Naive B cell (primary cell): Measurements from ENCODE around the gene CEP131. TPM values are rescaled to one million over a fixed set of nuclear protein-coding genes. Genes with fewer than 3 reads are reported as not detected.

Source experiments
- ATAC-seq, 2 donors: fragments of 150-1000 bp; cut with Tn5 transposase; 2 replicates each; pipeline ENCODE4 v1.10.0; 2021; ENCODE audit warnings: low read depth in 2 of 2, mild to moderate bottlenecking in 2 of 2, moderate library complexity in 2 of 2
- DNase-seq: peaks from one replicate; pipeline ENCODE4 v3.0.0; 2022
- H3K27ac Mint-ChIP-seq, 6 donors: one replicate each; pipeline ENCODE4 v1.8.0; 2020 to 2022; ENCODE audit warnings: mild to moderate bottlenecking in 6 of 6, mixed read lengths in 6 of 6, moderate library complexity in 5 of 6, inconsistent platforms in 2 of 6
- H3K27me3 Mint-ChIP-seq, 3 donors: one replicate each; pipeline ENCODE4 v1.8.0; 2021 to 2022; ENCODE audit warnings: mixed read lengths in 3 of 3, mild to moderate bottlenecking in 1 of 3
- H3K36me3 Mint-ChIP-seq, 2 donors: one replicate each; pipeline ENCODE4 v1.8.0; 2020 to 2022; ENCODE audit warnings: mixed read lengths in 2 of 2, inconsistent platforms in 1 of 2, mild to moderate bottlenecking in 1 of 2
- H3K4me1 Mint-ChIP-seq, 3 donors: one replicate each; pipeline ENCODE4 v1.8.0; 2020 to 2022; ENCODE audit warnings: mixed read lengths in 3 of 3, inconsistent platforms in 1 of 3, mild to moderate bottlenecking in 1 of 3, moderate library complexity in 1 of 3
- H3K4me3 Mint-ChIP-seq, 8 donors: one replicate each; pipeline ENCODE4 v1.8.0; 2020 to 2022; ENCODE audit warnings: mild to moderate bottlenecking in 8 of 8, mixed read lengths in 8 of 8, moderate library complexity in 8 of 8, inconsistent platforms in 2 of 8
- H3K9me3 Mint-ChIP-seq, 7 donors: one replicate each; pipeline ENCODE4 v1.8.0; 2020 to 2022; ENCODE audit warnings: mixed read lengths in 7 of 7, mild to moderate bottlenecking in 5 of 7, inconsistent platforms in 2 of 7, moderate library complexity in 1 of 7
- polyA plus RNA-seq, 6 donors: library from polyadenylated mRNA; unstranded; fragments of 300-500 nt; fragmentation: Illumina TruSeq; gene quantifications; one replicate each; pipeline ENCODE4 v1.2.3, GENCODE V29; 2021; ENCODE audit warnings: low read depth in 6 of 6

The CEP131 gene
- polyA plus RNA-seq, 6 donors from 2014 or later = 3.1 to 11.6 (median 4.0) TPM; not detected in 1

DNA sequence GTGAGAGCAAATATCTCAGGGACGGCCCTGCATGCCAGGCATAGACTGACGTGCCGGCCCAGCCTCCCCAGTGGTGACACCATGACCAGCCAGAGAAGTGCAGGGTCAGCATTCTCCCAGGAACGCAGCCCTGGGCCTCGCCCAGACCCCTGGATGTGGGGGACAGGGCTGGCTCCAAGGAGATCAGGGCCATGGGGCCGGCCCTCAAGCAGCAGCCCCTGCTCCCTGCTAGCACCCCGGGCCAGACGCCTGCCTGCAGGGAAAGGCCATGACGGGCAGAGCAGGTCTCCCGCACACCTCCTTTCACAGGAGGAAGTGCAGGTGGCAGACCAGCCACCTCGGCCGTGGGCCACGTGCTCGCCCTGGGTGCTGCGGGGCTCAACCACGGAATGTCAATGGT lies 25.9 kb upstream of the CEP131 start:
- Mint-ChIP-seq H3K27ac (no peak overlapping the region), H3K36me3 (peaks cover 5 to 7% of the 10 kb centered on the region in 2 donors), H3K27me3 (no peaks in the 10 kb centered on the region), H3K4me1 (peaks cover 6 to 17% (median 13%) of the 10 kb centered on the region in 3 donors), H3K9me3 (no peaks in the 10 kb centered on the region), H3K4me3 (no peak overlapping the region)
- ATAC-seq (no peak), DNase-seq (no peak)

DNA sequence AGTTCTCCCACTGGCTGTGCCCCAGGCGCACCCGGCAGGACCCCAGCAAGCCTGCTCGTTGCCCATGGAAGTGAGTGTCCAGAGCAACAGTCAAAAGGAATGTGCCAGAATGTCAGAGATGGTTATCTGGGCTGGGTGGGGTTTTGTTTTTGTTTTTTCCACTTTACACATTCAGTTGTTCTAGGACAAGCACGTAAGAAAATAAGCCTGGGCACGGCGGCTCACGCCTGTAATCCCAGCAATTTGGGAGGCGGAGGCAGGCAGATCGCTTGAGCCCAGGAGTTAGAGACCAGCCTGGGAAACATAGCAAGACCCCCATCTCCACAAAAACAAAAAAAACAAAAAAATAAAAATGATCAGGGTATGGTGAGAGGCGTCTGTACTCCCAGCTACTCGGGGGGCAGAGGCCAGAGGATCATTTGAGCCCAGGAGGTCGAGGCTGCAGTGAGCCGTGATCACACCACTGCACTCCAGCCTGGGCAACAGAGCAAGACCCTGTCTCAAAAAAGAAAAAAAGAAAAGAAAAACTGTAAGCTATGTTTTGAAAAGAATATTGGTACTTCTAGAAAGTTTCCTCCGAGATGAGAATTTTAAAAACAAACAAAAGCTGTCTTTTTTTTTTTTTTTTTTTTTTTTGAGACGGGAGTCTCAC lies 24.7 kb upstream of the CEP131 start:
- no peak overlapping the region for H3K27ac Mint-ChIP-seq
- no peak for ATAC-seq
- H3K9me3 Mint-ChIP-seq = no peaks in the 10 kb centered on the region
- no peak for DNase-seq
- H3K4me1 Mint-ChIP-seq = peaks cover 0 to 8% (median 6%) of the 10 kb centered on the region in 3 donors
- no peaks in the 10 kb centered on the region for H3K27me3 Mint-ChIP-seq
- no peaks in the 10 kb centered on the region for H3K36me3 Mint-ChIP-seq
- H3K4me3 Mint-ChIP-seq = no peak overlapping the region

DNA sequence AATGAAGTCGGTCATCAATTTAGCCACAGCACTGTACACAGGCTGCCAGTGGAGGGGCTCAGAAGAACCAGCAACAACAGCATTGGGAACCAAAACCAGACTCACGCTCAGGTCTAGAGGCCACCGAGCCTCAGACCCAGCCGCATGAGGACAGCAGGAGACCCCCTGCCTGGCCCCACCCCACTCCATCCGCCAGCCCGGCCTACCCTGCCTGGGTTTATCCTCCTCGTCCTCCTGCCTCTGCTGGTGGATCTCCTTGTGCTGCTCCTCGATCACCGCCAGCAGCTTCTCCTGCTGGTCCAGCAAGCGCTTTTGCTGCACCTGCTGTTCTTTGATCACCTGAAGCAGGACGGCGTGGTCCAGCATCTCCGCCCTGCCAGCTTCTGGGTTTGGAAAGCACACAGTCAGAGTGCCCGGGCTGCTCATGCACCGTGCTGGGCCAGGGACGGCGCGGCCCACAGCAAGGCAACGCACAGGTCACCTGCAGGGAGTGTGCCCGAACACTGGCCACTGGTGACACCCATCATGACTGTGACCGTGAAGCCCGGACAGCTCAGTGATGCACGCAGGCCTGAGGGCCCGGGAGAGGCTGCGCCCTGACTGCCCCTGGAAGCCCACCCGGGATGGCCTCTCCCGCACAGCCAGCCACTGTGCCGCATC lies 24.0 kb upstream of the CEP131 start:
- H3K4me1 Mint-ChIP-seq = peaks cover 4 to 11% (median 6%) of the 10 kb centered on the region in 3 donors
- H3K36me3 Mint-ChIP-seq = no peaks in the 10 kb centered on the region
- no peaks in the 10 kb centered on the region for H3K27me3 Mint-ChIP-seq
- peak overlapping the region in 3 of 6 donors; percentile 74 to 94 (median 90) for H3K27ac Mint-ChIP-seq
- no peaks in the 10 kb centered on the region for H3K9me3 Mint-ChIP-seq
- no peak overlapping the region for H3K4me3 Mint-ChIP-seq
- DNase-seq (no peak), ATAC-seq (no peak)

DNA sequence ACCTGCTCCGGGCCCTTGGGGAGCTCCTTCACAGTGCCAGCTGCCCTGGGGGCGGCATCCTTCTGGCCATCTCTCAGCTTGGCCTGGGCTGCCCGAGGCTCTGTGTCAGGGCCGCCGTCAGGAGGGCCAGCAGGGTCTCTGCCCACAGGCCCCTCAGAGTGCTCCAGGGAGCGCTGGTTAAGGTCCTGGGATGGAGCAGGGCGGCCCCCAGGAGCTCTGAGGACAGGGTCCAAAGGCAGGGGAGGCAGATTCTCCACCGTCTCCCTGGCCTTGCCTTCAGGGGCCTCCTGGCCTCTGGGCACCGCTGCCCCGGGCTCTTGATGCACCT lies 23.5 kb upstream of the CEP131 start:
- H3K27me3 Mint-ChIP-seq = no peaks in the 10 kb centered on the region
- DNase-seq = no peak

DNA sequence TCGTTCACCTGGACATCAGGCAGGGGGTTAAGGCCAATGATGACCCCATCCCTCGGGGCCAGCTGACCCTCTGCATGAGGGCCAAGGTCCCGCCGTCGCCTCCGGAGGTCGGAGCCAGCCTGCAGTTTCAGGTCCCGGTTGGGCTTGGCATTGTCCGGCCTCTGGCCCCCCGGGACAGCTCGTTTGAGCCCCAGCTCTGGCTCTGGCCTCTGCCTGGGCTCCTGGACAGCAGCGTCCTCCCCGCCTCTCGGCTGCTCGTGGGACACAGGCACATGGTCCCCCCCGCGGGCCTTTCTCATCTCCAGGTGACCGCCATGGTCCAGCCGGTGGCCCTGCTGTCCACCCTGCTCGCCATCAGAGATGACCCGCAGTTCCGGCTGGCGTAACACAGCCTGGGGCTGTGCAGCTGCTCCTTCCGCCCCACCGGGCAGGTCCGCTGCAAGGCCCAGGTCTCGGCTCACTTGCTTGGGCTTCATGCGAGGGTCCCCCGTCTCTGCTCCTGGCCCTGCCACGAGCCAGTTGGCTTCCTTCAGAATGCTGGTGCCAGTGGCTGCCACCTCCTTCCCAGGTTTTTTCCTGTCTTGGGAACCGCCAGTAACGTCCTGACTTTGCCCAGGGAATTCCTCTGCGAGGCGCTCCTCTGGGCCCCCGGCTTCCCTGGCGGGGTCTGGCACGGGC lies 23.0 kb upstream of the CEP131 start:
- Mint-ChIP-seq H3K4me1 (peaks cover 11 to 20% (median 13%) of the 10 kb centered on the region in 3 donors), H3K27me3 (no peaks in the 10 kb centered on the region), H3K4me3 (no peak overlapping the region), H3K36me3 (no peaks in the 10 kb centered on the region), H3K9me3 (no peaks in the 10 kb centered on the region), H3K27ac (no peak overlapping the region)
- ATAC-seq = no peak
- no peak for DNase-seq

More for the DNA sequence above, 23.5 kb upstream of the CEP131 start:
- Mint-ChIP-seq H3K4me1 (peaks cover 9 to 15% (median 10%) of the 10 kb centered on the region in 3 donors), H3K9me3 (no peaks in the 10 kb centered on the region), H3K36me3 (no peaks in the 10 kb centered on the region), H3K4me3 (no peak overlapping the region), H3K27ac (no peak overlapping the region)
- ATAC-seq = no peak

DNA sequence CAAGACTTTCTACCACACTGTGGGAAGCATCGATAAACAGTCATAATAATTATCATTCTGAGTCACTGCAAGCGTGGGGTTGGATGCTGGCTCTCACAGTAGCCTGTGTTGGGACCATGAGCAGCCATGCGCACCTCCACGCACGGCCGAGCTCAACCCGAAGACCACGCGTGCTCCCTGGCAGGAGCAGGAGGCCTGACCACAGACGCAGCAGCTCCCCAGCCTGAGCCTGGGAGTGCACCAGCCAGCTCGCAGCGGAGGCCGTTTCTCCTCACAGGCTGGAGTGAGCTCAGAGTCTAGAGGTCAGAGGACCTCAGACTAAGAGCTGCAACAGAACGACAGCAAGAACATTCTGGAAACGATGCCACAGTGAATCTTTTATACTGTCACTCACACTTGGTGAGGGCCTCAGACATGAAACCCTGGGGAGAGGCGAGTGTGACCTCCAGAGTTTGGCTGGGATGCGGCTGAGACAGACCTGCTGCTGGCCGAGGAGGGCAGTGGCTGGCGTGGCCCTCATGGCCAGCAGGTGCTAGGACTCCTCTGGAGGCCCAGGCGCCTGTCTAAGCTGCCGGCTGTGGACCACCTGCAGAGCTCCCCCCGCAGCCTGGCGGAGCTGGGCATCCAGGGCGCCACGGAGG lies 22.4 kb upstream of the CEP131 start:
- Mint-ChIP-seq H3K4me1 (peaks cover 12 to 27% (median 16%) of the 10 kb centered on the region in 3 donors), H3K36me3 (no peaks in the 10 kb centered on the region), H3K4me3 (peak overlapping the region in 1 of 8 donors; percentile 9), H3K27ac (peak overlapping the region in 1 of 6 donors; percentile 38), H3K9me3 (no peaks in the 10 kb centered on the region), H3K27me3 (no peaks in the 10 kb centered on the region)
- no peak for ATAC-seq
- no peak for DNase-seq

DNA sequence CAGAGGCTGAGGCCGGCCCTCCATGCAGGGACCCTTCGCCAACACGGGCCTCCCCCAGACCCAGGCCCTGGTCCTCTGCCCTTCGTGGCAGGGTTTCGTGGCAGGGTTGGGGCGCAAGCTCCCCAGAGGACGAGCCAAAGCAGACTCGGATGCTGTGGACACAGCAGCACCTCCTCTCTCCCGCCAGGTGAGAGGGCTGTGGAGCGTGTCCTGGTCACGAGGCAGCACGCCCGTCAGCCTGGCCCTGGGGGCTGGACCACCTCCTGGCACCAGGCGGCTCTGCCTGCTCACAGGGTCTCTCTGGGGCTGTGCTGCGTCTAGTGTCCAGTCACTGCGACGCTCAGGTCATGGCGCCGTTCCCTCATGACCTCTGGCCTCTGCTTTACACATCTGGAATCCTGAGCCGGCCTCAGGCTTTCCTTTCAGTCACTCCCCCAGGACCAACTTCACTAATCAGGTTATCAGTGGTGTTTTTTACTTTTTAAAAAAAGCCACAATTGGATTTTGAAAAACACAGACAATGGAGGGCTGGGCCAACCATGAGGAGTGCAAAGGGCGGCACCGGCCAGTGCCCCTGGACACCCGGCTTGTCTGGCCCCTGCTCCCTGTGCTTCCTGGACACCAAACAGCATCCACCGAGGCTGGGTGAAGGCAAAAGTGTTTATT lies 21.7 kb upstream of the CEP131 start:
- H3K27ac Mint-ChIP-seq = no peak overlapping the region
- no peaks in the 10 kb centered on the region for H3K27me3 Mint-ChIP-seq
- H3K4me3 Mint-ChIP-seq = no peak overlapping the region
- ATAC-seq (no peak), DNase-seq (no peak)
- no peaks in the 10 kb centered on the region for H3K9me3 Mint-ChIP-seq
- peaks cover 12 to 30% (median 20%) of the 10 kb centered on the region in 3 donors for H3K4me1 Mint-ChIP-seq
- no peaks in the 10 kb centered on the region for H3K36me3 Mint-ChIP-seq

DNA sequence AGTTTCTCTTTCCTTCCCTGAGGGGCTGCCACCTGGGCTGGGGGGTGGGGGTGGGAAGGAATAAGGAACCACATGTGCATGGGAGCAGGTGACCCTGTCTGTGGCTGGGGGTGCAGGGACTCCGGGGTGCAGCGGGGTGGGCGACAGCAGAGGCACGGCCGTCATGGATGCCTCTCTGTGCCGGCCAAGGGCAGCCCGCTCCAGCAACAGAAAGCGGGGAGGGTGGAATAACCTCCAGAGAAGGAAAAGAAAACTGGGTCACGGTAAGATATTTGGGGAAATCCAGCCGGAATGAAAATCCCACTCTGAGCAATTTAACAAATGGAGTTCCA lies 20.5 kb upstream of the CEP131 start:
- Mint-ChIP-seq H3K36me3 (no peaks in the 10 kb centered on the region), H3K4me3 (no peak overlapping the region), H3K4me1 (peaks cover 12 to 30% (median 20%) of the 10 kb centered on the region in 3 donors), H3K27me3 (no peaks in the 10 kb centered on the region), H3K27ac (no peak overlapping the region), H3K9me3 (no peaks in the 10 kb centered on the region)
- ATAC-seq = no peak
- no peak for DNase-seq

DNA sequence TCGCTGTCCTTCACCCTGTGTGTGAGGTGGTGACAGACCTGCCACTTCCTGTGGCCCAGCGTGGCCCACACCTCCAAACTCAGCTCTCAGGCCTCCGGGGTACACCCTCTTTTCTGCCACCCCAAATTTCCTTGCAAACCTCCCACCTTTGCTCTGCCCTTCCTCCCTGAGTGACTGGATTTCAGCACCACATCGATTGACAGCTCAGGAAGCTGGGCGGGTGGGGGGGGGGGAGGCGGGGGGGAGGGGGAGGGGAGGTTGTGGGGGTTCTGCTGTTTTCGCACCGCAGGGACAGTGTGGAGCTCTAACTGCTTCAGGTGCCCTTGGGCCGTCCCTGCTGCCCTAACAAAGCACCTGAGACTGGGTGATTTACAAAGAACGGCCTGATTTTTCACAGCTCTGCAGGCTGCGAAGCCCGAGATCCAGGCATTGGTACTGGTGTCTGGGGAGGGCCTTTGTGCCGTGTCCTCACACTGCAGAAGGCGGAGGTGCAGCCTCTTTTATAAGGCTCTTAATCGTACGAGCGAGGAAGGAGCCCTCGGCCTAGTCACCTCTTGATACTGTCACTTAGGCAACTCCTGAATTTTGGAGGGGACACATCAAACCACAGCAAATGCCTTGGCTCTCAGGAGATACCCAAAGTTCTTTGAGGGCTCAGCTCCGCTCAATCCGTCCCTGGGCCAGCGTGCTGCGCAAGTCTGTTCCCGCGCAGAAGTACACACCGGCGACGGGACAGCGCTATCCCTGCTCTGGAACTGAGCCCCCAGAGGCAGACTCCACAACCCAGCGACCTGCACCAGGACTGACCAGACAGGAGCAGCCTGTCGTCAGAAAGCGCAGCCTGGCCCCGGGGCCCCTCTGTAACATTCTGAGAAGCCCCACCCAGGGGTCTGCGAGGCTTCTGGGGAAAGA lies 19.9 kb upstream of the CEP131 start:
- Mint-ChIP-seq H3K4me1 (peaks cover 15 to 36% (median 24%) of the 10 kb centered on the region in 3 donors), H3K36me3 (no peaks in the 10 kb centered on the region), H3K27me3 (no peaks in the 10 kb centered on the region), H3K27ac (no peak overlapping the region), H3K4me3 (peak overlapping the region in 2 of 8 donors; percentile 11 to 64), H3K9me3 (no peaks in the 10 kb centered on the region)
- ATAC-seq (no peak), DNase-seq (no peak)

DNA sequence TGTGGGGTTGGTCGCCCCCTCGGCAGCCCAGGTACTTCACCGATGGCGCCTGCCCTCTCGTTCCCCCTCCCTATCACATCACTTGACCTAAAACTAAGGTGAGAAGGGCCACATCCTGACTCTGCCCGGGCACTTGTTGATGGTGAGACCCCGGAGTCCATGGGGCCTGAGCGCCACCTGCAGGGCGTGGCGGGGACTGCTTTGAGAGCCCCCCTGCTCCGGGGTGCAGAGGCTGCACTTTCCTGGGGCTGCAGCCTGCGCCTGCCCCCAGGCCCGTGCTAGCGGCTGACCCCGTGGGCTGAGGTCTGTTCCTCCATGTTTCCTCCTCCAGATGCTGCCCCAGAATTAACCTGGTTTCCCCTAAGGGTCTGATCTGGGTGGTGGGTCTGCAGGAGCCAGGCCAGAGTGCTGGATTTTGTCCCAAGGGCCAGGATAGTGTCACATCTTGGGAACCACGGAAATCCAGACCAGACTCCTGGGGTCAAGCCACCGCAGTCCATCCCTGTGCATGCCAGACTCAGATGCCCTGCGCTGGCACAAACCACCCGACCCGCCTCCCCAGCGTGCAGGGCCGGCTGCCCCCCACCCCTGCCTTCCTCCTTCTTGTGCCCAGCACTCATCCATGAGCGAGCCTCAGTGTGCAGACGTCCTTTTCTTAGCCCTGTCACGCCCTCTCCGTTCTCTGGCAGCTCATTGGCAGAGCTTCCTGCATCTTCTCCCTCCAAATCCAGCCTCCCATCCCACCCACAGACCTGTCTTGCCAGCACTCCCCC lies 19.1 kb upstream of the CEP131 start:
- Mint-ChIP-seq H3K4me1 (peaks cover 20 to 43% (median 31%) of the 10 kb centered on the region in 3 donors), H3K36me3 (no peaks in the 10 kb centered on the region), H3K27me3 (no peaks in the 10 kb centered on the region), H3K27ac (peak overlapping the region in 4 of 6 donors; percentile 26 to 65 (median 45)), H3K9me3 (no peaks in the 10 kb centered on the region), H3K4me3 (peak overlapping the region in 5 of 8 donors; percentile 11 to 89 (median 32))
- no peak for ATAC-seq
- DNase-seq = peak; percentile 73

DNA sequence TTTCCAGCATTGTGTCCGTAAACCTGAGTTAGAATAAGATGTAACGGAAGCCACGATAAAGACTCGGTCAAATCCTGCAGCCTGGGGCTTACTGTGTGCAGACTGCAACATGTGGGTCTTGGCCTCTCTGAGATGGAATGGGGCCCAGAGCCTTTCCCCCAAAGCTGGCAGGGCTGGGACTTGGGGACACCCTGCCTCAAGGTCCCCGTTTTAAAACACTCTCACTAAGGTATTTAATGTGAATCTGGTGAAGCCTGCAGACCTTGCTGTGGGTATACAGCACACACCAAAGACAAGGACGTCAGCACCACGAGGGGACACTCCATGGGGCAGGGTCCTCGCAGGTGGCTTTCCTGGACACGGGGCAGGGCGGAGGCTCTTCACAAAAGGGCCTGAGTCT lies 18.4 kb upstream of the CEP131 start:
- Mint-ChIP-seq H3K4me1 (peaks cover 20 to 43% (median 30%) of the 10 kb centered on the region in 3 donors), H3K4me3 (peak overlapping the region in 4 of 8 donors; percentile 28 to 89 (median 64)), H3K27me3 (no peaks in the 10 kb centered on the region), H3K36me3 (no peaks in the 10 kb centered on the region), H3K9me3 (no peaks in the 10 kb centered on the region), H3K27ac (peak overlapping the region in 2 of 6 donors; percentile 49 to 65)
- ATAC-seq (no peak), DNase-seq (no peak)

DNA sequence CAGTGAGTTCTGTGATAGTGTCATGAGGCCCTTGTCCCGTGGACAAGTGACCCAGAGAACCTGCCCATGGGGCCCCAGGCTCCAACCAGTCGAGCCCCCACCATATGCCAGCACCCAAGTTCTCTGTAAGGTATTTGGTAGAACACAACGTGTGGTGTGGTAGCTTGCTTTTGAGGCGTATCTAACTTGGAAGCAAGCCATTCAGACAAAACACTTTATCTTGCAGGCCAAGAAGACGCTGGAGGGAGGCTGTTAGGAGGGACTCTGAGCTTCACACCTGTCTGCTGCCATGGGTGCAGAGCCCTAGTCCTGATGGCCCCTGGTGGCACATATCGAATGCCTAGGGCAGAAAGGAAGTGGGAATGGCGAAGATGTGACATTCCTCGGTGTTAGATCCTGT lies 18.0 kb upstream of the CEP131 start:
- Mint-ChIP-seq H3K4me1 (peaks cover 20 to 43% (median 30%) of the 10 kb centered on the region in 3 donors), H3K36me3 (no peaks in the 10 kb centered on the region), H3K27me3 (no peaks in the 10 kb centered on the region), H3K27ac (peak overlapping the region in 3 of 6 donors; percentile 47 to 86 (median 49)), H3K4me3 (peak overlapping the region in 6 of 8 donors; percentile 17 to 94 (median 74)), H3K9me3 (no peaks in the 10 kb centered on the region)
- ATAC-seq (no peak), DNase-seq (no peak)
